Esophagus squamous epithelium (tissue), 4 donors: ENCODE data around the gene SLC35E1.

Source experiments
- CTCF ChIP-seq, 6 experiments: fragments of 450-650 bp in 4 of 6; fragments of 200-600 bp in 2 of 6; sonication (generic) in 2 of 6; IDR thresholded peaks; one replicate each; pipeline ENCODE4 v1.5.1; 2016 to 2019; ENCODE audit warnings: antibody characterized with exemption in 6 of 6, mild to moderate bottlenecking in 4 of 6, moderate library complexity in 4 of 6
- POLR2A ChIP-seq, 4 donors: fragments of 450-650 bp; IDR thresholded peaks; one replicate each; pipeline ENCODE4 v1.6.1; 2017; ENCODE audit warnings: antibody characterized with exemption in 4 of 4, mild to moderate bottlenecking in 4 of 4, moderate library complexity in 3 of 4

GRCh38 chr19:16611121-16611520, 38.9 kb upstream of the SLC35E1 start:
- TF ChIP-seq CTCF (IDR thresholded peaks at IDR 0.05) (no peak), POLR2A (IDR thresholded peaks at IDR 0.05) (no peak)
